CD4-positive, alpha-beta T cell treated with Interleukin-6 at 100 ng/mL for 8 hours (primary cell): ENCODE results near the gene DMBX1.
A peak's percentile ranks its signal among the peaks of the same experiment; 100 is the strongest.

Experiments
- DNase-seq: peaks from one replicate; pipeline ENCODE4 v3.0.0-alpha.2; 2020; ENCODE audit warnings: mixed read lengths, low spot score

DMBX1 gene

GRCh38 chr1:46525253-46525983 is 35.8 kb downstream of the DMBX1 start:
- DNase-seq = no peak

- DNase-seq = no peak
Observed at GRCh38 chr1:46526013-46526690, 36.5 kb downstream of the DMBX1 start.

GRCh38 chr1:46526691-46527291 is 37.2 kb downstream of the DMBX1 start:
- no peak for DNase-seq

- DNase-seq = peak; percentile 60
Observed at GRCh38 chr1:46527474-46528296, 38.0 kb downstream of the DMBX1 start.

- DNase-seq = no peak
Observed at GRCh38 chr1:46528297-46528955, 38.8 kb downstream of the DMBX1 start.

- DNase-seq = no peak
Observed at GRCh38 chr1:46529031-46529630, 39.5 kb downstream of the DMBX1 start.

- DNase-seq = no peak
Observed at GRCh38 chr1:46530311-46530710, 40.7 kb downstream of the DMBX1 start.

GRCh38 chr1:46530791-46531409 is 41.3 kb downstream of the DMBX1 start:
- no peak for DNase-seq

- DNase-seq = no peak
Observed at GRCh38 chr1:46532095-46532494, 42.5 kb downstream of the DMBX1 start.

- DNase-seq = peak; percentile 55
Observed at GRCh38 chr1:46532498-46533178, 43.0 kb downstream of the DMBX1 start.

GRCh38 chr1:46533179-46533864 is 43.7 kb downstream of the DMBX1 start:
- DNase-seq = peak; percentile 37

GRCh38 chr1:46535063-46535462 is 45.4 kb downstream of the DMBX1 start:
- no peak for DNase-seq

- no peak for DNase-seq
Observed at GRCh38 chr1:46536527-46536926, 46.9 kb downstream of the DMBX1 start.

GRCh38 chr1:46537651-46538050 is 48.0 kb downstream of the DMBX1 start:
- no peak for DNase-seq

GRCh38 chr1:46538147-46538546 is 48.5 kb downstream of the DMBX1 start:
- no peak for DNase-seq
